Activated CD4-positive, CD25-positive, alpha-beta regulatory T cell treated with anti-CD3 and anti-CD28 coated beads, Interleukin-2, amount 50 U/mL, for 24 hours (primary cell): Measurements from ENCODE around the gene MBP.

Experiments used
- ATAC-seq, 2 donors: fragments of 150-1000 bp; cut with Tn5 transposase; one replicate each; pipeline ENCODE4 v1.10.0; 2021; ENCODE audit warnings: mild to moderate bottlenecking in 1 of 2, moderate library complexity in 1 of 2

Gene MBP

GRCh38 chr18:76935722-76936337 lies 196.8 kb downstream of the MBP start:
- ATAC-seq = no peak

- ATAC-seq = no peak
These were observed 200.4 kb downstream of the MBP start for GRCh38 chr18:76932026-76932819.

GRCh38 chr18:76931171-76931570 lies 201.4 kb downstream of the MBP start:
- no peak for ATAC-seq
